CD4-positive, alpha-beta T cell treated with Interleukin-12 subunit alpha and Interleukin-12 subunit beta, for 1 hour (primary cell): Measurements from ENCODE around the gene HOXA6.

Experiments used
- DNase-seq: peaks from one replicate; pipeline ENCODE4 v3.0.0-alpha.2; 2020

HOXA6 gene

DNA sequence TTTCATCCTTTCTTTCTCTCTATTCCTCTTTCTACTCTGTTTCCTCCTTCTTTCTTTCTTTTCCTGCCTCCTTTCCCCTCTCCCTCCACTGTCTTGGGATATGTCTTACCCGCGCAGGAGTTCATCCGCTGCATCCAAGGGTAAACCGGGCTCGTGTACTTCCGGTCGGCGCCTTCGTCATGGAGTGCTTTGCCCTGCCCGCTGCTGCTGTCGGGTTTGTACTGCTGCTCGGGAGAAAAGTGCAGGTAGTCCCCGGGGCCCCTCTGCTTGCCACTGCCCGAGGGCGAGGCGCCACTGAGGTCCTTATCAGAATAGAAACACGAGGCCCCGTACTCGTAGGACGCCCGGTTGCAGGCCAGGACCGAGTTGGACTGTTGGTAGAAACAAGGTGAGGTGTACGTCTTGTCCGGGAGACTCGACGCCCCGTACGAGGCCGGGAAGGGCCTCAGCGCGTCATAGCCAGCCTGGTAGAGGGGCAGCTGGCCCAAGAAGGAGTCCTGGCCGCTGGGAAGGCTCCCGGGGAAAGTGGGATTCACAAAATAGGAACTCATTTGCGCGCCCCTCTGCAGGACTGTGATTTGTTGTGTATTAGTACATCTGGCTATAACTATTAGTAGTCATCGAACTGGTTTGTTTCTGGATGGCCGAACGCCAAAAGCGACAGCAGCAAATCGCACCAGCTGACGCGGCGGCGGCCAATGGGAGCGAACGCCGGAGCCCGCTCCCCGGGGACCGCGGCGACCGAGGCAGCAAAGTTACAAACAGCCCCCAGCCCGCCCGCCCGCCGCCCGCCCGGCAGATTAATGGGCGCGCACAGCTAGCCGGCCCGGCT lies at the start of gene HOXA6:
Gene HOXA6, minus strand, starts transcription at position 576 of the 832 bp plus-strand sequence. Its CDS starts 25 bp downstream, at position 551.
- no peak for DNase-seq

DNA sequence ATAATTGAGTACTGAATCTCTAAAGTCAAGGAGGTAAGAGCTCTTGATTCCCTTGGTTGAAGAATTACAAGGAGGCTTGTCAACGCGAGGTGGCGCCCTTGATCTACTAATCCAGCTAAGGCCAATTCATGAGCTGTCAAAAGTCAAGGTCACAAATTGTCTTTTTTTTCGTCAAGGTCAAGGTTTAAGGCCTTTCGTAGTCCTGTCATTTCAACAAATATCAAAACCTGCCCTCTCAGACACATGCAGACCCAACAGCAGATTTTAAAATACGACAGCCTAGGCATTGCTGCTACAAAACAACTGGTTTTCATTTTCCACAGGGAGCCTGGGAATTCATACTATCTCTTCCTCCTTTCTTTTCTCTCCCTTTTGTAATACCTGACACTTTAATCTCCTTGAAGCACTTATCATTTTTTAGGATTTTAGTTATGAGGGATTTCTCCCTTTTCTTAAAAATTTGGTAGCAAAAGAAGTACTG lies 48.8 kb upstream of the HOXA6 start:
- peak; percentile 79 for DNase-seq

DNA sequence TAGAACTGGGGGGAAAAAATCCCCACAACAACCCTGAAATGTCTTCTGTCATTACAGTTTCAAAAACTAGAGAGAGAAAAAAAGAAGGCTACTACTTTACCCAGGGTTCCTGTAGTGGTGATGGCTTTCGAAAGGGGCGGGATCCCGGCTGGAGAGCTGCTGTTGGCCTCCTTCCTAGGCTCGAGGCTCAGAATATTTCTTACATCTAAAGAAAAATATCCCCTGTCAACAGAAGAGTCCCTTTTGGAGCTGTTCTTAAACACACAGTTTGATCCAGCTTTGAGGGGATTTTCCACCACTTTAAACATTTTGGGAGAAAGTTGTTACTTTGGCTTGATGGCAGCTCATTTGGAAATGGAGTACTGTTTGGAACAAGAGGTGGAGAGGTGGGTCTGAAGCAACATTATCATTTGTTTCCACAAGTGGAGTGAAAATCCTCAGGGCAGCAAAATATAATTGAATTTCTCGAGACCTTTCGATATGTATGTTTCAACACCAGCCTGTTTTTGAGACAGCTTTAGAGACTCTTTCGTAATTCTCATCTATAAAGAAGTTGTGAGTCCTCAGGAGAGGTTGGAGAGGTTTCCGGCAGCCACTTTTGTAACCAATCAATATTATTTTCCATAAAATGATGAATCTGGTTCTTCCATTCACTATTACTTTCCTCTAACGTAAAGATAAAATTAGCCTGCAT lies 47.3 kb upstream of the HOXA6 start:
- DNase-seq: no peak

DNA sequence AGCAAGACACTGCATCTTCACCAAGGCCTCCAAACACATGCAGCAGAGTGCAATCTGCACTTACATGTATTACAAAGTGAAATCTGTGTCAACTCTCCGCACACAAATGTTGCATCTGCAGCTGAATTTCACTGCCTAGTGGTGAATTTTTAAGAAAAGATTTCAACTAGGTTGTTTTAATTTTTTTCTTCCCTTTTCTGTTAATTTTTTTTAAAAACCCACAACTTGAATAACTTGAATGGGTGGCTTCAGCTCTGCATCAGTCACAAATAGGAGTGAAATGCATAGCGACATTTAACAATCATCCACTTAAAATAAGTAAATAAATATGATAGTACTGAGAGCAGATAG lies 46.4 kb upstream of the HOXA6 start:
- DNase-seq: no peak

DNA sequence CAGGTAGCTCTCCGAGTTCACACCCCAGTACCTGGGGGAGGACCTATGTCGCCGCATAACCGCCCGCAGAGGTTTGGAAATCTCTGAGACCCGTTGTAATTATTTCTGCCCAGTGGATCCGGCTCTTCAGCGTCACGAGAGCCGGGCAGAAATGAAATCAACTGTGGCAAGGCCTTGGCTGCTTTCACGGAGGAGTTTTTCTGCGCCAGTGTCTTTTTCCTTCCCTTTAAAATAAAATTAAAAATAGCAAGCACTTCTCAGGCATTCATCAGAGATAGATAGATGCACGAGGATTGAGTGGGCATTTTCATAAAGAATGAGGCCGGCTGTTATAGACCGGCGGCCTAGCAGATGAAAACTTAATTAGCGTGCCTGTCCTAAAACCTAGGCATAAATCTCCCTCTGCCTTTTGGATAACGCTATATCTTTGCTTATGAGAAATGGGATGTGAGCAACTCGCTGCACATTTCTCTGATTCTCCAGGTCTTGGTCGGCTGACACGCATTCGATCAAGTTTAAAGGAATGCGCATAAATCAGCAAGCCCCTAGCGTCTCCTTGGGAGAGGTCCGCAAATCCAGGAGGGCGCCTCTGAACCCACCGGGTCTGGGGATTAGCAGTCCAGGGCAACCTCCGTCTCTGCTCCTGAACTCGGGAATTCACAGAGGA lies 45.9 kb upstream of the HOXA6 start:
- DNase-seq: no peak

DNA sequence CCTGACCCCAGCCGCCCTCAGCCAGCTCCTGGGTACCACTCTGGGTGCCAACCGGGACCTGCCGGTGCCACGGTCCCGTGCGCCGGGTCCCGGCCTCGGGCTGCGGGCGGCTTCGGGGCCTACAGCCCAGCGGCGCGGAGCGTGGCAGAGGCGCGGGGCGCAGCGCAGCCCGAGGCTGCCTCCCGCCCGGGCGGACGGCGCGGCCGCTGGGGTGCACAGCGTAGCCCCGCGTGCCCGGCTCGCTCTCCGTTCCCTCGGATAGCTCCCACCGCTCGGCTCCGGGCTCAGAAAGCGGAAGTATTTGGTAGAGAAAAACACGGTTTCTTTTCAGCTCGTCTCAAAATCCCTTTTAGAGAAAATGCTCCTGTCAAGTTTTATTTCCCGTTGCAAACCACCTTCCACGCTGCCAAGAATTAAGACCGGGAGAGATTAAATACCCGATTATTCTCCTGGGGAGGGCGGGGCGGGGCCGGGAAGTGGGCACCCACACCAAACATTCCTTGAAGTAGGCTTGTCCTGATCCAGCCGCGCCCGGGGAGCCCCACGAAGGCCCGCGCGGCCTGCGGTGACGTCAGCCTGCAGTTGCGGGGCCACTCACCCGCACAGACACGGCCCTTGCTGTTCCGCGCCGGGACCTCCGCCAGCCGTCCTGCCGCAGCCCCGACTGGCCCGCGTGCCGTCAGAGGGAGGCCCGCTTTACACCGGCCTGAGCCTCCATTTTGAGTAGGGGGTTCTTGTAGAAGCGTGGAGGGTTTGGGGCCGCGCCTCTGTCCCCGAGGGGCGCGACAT lies 45.2 kb upstream of the HOXA6 start:
- DNase-seq: no peak

DNA sequence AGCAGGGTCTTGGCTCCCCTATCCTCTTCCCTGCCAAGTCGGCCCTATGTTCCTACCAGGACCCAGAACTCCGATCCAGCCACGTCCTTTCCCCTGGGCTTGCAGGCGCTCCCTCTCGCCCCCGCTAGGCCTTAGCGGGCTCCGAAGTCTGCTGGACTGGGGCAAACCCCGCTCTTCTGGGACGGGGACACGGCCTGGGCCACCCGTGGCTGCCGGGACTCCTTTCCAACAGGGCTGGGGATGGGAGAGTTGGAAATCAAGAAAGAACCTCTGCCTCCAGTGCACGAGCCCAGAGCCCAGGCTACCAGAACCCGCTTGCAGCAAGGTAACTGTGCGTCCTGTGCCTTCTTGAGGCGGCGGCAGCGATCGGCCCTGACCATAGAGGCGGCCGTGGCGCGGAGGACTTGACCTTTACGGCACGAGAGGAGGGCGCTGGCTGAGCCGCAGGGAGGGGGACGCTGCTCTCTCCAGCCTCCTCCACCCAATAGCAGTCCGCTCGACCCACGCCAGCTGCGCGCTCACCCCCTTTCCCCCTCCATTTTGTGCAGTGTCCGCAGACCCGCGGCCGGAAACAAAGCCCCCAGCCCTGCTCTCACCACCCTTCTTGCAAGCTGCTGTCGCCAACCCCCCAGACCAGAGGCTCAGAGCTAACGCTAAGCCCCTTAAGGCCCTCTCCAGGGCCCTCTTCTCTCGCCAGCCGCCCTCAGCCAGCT lies 44.4 kb upstream of the HOXA6 start:
- DNase-seq: no peak

DNA sequence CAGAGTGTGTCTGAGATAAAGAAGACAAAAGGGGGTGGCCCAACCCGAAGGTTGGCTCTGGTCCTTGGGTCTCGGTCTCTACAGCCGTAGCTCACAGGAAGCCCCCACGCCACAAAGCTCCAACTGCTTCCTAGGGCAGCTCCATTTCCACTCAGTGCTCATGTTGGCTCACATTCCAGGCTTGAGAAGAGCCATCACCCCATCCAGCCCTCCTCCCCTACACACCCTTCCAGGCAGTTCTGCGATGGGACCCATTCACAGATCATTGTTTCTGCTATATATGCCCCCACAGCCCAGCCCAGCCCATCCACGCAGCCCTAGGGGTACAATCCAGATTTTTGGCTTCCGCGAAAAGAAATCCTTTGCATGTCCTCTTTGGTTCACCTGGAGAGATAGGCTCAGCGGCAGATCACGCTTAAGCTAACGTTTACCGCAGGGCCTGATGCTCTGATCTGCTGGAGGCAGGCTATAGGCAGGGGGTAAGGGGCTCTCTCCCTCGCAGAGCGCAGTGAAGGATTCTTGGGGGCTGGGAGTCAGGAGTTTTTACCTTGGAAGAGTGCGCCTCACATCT lies 43.7 kb upstream of the HOXA6 start:
- no peak for DNase-seq

DNA sequence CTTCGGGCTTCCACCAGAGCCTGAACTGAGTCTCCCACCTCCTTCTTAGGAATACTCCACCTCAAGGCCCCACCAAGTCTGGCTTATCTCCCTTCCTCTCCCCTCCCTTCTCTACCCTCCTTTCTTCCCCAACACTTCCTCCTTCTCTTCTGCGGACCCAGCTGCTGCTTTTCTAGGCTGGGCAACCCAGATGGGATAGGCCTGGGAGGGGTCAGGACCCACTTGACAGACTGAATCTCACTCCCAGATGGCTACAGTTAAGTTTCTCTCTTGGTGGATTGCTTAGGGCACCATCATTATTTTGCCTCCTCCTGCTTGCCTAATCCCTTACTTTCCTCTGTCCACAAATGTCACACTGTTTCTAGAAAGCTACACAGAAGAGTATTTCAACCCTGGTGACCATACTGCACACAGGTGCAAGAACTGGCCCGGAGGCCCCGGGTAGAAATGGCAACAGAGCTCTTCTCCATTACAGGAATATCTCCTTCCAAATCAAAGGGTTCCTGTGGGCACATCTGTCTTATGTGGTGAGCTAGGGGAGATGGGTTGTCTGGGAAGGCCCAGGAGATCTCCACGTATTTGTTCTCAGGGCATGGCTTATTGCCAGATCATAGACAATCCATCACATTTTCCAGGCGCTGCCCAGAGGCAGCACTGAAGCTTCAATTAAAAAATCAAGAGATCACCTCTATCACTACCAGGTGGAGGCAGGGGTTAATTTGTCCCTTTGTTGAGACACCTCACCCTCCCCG lies 42.6 kb upstream of the HOXA6 start:
- DNase-seq: no peak

DNA sequence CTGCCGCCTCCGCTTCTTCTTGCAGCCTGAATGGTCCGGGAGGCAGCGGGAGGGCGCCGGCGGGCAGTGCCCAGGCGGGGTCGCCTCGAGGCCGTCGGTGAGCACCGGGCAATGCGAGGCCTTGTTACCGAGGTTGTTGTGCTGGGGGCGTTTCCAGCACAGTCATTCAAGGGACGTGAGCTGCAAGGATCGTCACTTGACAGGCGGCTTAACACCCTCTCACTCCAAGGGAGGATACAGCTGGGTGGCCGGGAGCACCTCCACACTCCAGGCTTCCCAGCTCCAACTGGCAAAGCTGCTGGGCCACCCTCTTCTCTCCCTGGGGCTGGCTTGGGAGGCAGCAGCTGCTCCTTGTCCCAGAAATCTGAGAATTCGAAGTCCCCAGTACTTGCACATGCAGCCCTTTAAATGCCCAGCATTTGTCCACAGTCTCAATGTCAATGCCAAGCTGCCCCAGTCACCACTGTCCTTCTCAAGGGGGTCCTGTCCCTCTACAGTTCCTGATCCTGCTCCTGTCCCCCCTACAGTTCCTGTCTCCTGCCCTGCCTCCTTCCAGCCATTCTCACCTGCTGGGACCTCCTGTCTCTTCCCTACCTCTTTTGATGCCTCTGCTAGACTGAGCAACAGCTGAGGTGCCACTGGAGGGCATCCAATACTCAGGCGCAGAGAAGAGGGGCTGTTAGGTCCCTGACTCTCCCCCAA lies 41.9 kb upstream of the HOXA6 start:
- DNase-seq: no peak

DNA sequence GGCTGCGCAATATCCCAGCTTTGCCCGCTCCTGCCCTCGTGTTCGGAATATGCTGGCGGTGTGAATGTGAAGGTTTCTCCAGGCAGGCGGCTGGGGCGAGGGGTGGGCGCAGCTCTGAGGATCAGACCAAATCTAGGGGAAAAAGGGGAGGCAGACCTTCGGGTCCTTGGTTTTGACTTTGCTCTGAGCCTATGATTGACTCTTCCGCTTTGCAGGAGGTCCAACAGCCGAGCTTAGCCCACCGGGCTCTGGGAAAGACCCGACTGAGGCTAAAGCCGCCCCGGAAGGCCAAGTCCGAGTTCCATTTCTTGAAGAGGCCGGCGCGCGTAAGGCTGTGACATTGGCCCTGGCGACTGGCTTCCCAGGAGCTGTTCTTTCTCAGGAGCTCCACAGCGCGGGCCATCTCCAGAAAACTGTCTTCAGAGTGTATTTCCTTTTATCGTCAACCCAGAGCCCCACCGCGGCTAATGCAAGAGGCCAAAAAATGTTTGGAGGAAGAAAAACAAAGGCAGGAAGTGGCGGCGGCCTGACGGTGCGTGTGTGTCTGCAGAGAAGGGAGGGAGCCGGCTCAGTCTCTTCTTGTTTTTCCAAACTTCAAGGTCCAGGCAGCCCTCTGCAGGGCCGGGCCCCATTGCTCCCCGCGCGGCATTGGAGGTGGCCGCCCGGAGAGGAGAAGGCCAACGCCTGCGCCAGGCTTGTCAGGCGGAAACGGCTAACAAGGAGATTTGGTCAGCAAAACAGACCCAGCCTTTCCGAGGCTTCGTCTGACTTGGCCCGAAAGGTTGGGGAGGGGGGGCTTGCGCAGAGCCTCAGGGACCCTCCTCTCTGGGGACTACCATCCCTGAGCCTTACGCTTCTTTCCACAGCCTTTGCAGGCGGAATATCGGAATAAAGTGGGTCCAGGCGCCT lies 41.1 kb upstream of the HOXA6 start:
- DNase-seq: peak; percentile 42

DNA sequence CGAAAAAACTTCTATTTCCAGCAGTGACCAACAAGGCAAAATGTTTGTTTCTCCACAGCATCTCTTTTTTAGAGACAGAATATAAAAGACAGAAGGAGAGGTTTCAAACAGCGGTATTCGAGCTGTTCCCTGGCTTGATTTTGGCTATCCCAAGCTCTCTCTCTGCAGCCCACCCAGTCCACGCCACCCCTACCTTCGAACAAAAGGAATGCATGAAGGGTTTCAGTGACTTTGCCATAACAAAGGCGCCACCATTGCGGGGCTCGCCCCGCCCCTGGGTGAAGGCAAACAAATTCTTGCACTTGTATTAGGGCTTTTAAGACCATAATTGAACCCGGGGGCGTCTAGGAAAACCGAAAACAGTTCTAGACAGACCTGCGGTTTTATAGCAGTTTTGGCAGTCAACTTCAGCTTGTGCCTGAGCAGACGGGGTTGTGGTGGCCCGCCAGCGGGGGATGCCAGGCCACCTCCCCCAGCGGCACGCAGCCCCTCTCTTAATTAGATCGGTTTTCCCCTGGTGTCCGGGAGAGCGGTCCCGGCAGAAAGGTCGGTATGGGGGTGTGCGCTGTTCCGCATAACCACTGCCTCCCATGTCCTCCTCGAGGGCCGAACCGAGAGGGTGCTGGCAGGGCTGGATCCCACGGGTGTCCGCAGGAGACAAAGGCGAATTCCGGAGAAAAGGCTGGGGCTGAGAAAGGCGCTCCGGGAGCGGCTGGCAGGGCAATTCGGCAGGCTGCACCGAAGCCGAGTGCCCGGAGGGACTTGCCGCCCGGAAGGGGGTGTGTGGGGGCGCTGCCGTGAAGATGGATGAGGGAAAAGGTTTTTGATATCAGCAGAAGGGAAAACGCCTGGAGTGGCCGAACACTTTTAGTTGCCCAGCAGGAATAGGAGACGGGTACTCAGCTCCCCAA lies 40.2 kb upstream of the HOXA6 start:
- DNase-seq: no peak

DNA sequence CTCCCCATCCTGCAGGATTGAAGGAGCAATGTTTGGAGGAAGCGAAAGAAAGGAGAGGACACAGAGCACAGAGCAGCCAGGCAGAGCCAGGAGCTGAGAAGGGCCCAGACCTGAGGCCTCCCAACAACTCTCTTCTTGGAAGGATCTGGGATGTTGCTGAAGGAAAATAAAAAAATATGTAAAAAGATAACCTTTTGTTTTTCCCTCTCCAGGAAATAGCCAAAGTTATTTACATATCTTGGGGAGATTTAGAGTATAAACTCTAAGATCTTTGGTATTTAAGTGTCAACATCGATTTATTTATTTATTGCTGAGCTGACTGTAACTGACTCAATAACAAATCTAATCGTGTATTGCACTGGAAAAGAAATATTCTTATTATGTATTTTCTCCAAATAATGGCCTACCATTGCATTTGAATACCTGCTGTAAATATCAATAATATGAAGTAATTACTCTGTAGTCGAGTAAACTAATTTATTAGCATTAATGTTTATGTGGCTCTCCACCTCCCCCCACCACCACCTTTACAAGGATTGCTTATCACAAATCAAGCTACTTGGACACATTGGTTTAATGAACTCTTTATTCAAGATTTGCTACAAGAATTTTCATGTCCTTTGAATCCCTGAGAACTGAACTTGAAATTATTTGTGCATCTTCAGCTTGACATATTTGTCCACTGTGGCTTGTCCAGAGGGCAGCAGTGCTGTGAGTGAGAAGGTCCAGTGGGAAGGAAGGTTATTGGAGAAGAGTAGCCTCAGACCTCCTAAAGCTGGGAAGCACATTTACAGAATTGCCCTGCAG lies 39.3 kb upstream of the HOXA6 start:
- DNase-seq: no peak

DNA sequence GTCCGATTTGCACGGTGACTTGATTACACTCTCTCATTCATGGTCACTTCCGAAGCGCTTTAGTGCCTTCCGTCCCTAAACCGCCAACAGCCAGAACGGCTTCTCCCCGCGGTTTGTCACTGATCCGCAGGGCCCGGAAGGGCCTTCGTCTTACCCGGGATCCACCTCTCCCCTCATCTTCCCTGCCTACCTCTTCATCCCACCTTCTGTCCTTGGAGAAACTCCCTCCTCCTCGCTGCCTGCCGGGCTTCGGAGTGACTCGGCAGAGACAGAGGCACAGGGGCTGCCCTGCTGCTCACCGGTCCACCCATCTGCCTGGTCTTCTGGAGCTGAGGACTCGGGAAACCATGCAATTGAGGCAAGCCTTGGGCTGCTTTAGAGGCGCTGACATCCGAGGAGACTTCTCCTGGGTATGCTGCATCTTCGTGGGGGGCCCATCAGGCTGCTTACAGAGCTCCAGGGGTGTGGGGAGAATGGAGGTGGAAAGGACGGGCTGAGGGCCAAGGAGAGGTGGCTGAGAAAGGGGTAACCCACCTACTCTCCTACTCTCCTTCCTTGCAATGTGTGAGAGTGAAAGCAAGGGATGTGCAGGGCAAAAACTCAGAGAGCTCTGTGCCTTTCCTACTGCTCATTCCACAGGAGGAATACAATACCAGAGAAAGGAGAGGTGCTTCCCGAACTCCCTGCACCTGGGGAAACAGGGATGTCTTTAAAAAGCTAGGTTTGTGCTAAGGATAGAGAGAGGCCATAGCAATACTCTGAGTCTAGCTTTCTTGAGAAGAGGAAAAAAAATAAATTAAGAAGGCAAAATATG lies 38.5 kb upstream of the HOXA6 start:
- no peak for DNase-seq

DNA sequence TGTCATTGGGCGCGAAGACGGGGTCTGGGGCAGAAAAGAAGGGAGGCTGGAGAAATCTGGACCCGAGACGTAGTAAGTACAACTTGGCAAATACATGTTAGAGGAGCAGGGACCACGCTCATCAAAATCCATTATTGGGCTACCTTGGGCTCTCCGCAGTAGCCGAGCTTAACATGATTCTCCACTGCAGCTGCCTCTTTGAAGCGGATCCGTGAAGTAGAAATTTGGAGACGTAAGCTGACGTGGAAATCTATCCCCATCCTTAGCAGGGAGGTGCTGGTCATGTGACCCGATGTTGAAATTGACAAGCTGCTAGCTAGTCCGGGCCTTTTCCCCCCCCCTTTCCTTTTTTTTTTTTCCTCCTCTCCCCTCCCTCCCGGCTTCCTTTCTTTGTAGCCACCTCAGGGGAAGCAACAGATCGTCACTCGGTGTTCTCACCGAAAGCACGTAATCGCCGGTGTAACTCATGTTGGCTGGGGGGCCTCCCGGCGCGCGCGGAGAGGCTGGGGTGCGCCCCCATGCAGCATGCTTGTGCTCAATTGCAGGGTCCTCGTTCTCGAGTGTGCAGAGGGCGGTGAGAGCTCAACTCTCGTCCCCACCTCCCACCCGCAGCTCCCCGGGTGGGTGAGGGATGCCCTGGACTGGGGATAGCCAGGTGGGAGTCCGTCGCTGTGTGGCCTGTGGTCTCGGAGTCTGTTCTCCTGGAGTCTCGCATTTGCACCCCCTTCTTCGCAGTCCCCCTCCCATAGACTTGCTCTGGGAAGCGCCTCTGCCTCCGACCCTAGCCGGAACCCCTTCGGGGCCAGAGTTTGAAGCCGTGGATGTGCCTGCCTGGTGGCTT lies 37.7 kb upstream of the HOXA6 start, which contains the start of gene HOXA11:
Gene HOXA11, minus strand, starts transcription at position 220 of the 841 bp plus-strand sequence. Its CDS starts 88 bp downstream, at position 132.
- DNase-seq: no peak
